Measurements from ENCODE around the gene PPP1R12B. TPM values are rescaled to one million over a fixed set of nuclear protein-coding genes. Genes with fewer than 3 reads are reported as not detected.
A peak's percentile ranks its signal among the peaks of the same experiment; 100 is the strongest.

Gene PPP1R12B
- total RNA-seq, 1 donor = 20.6 TPM

DNA sequence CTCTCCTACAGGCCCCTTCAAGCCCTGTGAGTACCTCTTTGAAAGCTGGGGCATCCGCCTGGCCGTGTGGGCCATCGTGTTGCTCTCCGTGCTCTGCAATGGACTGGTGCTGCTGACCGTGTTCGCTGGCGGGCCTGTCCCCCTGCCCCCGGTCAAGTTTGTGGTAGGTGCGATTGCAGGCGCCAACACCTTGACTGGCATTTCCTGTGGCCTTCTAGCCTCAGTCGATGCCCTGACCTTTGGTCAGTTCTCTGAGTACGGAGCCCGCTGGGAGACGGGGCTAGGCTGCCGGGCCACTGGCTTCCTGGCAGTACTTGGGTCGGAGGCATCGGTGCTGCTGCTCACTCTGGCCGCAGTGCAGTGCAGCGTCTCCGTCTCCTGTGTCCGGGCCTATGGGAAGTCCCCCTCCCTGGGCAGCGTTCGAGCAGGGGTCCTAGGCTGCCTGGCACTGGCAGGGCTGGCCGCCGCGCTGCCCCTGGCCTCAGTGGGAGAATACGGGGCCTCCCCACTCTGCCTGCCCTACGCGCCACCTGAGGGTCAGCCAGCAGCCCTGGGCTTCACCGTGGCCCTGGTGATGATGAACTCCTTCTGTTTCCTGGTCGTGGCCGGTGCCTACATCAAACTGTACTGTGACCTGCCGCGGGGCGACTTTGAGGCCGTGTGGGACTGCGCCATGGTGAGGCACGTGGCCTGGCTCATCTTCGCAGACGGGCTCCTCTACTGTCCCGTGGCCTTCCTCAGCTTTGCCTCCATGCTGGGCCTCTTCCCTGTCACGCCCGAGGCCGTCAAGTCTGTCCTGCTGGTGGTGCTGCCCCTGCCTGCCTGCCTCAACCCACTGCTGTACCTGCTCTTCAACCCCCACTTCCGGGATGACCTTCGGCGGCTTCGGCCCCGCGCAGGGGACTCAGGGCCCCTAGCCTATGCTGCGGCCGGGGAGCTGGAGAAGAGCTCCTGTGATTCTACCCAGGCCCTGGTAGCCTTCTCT lies 30.3 kb upstream of the PPP1R12B start:
- Histone ChIP-seq H3K4me3 (ENCODE audit: insufficient read depth, low read length) (no peak overlapping the region), H3K27ac (ENCODE audit: low read depth, low read length) (no peak overlapping the region), H3K79me2 (ENCODE audit: insufficient read depth, low read length) (no peaks in the 10 kb centered on the region), H2AFZ (ENCODE audit: low read length) (no peak overlapping the region), H3K4me2 (ENCODE audit: insufficient read depth, low read length) (no peak overlapping the region), H3K27me3 (ENCODE audit: insufficient read depth, low read length) (peaks cover 33% of the 10 kb centered on the region), H3K9me3 (ENCODE audit: low read depth, low read length) (no peaks in the 10 kb centered on the region), H4K20me1 (ENCODE audit: insufficient read depth, low read length) (no peaks in the 10 kb centered on the region), H3K36me3 (ENCODE audit: insufficient read depth, low read length) (no peaks in the 10 kb centered on the region), H3K4me1 (ENCODE audit: insufficient read depth, low read length) (no peaks in the 10 kb centered on the region)
- TF ChIP-seq, protein P1, sequence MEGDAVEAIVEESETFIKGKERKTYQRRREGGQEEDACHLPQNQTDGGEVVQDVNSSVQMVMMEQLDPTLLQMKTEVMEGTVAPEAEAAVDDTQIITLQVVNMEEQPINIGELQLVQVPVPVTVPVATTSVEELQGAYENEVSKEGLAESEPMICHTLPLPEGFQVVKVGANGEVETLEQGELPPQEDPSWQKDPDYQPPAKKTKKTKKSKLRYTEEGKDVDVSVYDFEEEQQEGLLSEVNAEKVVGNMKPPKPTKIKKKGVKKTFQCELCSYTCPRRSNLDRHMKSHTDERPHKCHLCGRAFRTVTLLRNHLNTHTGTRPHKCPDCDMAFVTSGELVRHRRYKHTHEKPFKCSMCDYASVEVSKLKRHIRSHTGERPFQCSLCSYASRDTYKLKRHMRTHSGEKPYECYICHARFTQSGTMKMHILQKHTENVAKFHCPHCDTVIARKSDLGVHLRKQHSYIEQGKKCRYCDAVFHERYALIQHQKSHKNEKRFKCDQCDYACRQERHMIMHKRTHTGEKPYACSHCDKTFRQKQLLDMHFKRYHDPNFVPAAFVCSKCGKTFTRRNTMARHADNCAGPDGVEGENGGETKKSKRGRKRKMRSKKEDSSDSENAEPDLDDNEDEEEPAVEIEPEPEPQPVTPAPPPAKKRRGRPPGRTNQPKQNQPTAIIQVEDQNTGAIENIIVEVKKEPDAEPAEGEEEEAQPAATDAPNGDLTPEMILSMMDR (IDR thresholded peaks at IDR 0.05; ENCODE audit: extremely low read depth, low read depth, low read length) = no peak
- peak; percentile 25 for DNase-seq (ENCODE audit: insufficient read length, low spot score, missing footprints)

DNA sequence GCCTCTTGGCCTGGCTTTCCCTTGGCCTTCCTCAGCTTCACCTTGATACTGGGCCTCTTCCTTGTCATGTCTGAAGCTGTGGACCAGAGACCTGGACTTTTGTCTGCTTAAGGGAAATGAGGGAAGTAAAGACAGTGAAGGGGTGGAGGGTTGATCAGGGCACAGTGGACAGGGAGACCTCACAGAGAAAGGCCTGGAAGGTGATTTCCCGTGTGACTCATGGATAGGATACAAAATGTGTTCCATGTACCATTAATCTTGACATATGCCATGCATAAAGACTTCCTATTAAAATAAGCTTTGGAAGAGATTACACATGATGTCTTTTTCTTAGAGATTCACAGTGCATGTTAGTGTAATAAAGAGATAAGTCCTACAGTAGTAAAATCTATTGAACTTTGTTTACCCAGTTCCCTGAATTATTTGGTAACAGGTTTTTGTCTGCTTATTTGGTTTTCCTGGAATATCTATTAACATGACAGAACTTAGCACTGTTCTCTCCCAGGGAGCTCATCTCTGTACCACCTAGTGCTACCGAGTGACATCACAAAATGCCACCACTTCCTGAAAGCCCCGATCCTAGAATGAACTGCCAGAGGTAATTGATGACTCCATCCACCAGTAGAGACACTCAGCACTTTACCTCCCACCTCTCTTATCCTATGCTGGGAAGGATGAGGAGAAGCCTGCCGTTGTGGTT lies 29.0 kb upstream of the PPP1R12B start:
- Histone ChIP-seq H2AFZ (ENCODE audit: low read length) (no peak overlapping the region), H3K4me3 (ENCODE audit: insufficient read depth, low read length) (no peak overlapping the region), H3K4me2 (ENCODE audit: insufficient read depth, low read length) (no peak overlapping the region), H3K79me2 (ENCODE audit: insufficient read depth, low read length) (no peaks in the 10 kb centered on the region), H3K27ac (ENCODE audit: low read depth, low read length) (no peak overlapping the region), H3K9me3 (ENCODE audit: low read depth, low read length) (no peaks in the 10 kb centered on the region), H3K27me3 (ENCODE audit: insufficient read depth, low read length) (peaks cover 26% of the 10 kb centered on the region), H3K36me3 (ENCODE audit: insufficient read depth, low read length) (no peaks in the 10 kb centered on the region), H3K4me1 (ENCODE audit: insufficient read depth, low read length) (no peaks in the 10 kb centered on the region), H4K20me1 (ENCODE audit: insufficient read depth, low read length) (no peaks in the 10 kb centered on the region)
- peak; percentile 35 for DNase-seq (ENCODE audit: insufficient read length, low spot score, missing footprints)
- TF ChIP-seq, protein P1 (IDR thresholded peaks at IDR 0.05; ENCODE audit: extremely low read depth, low read depth, low read length) = no peak

DNA sequence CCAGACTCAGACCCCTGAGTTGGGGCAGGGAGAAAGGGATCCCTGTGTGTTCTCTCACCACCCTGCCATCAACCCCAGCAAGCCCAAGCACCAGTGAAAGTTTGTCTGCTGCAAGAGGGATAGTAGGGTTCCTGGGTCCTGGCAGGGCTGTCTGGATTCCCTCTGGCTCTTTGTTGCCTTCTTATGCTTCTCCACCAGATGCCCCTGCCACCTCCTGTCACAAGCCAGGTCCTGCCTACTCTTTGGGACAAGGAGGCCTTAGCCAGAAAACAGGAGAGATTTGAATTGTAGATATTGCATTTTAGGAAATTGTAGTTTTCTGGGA lies 28.5 kb upstream of the PPP1R12B start:
- Histone ChIP-seq H3K4me3 (ENCODE audit: insufficient read depth, low read length) (no peak overlapping the region), H3K79me2 (ENCODE audit: insufficient read depth, low read length) (no peaks in the 10 kb centered on the region)
- DNase-seq (ENCODE audit: insufficient read length, low spot score, missing footprints) = peak; percentile 58

More for the DNA sequence above, 28.5 kb upstream of the PPP1R12B start:
- H3K27ac ChIP-seq (ENCODE audit: low read depth, low read length) = no peak overlapping the region
- H3K4me1 ChIP-seq (ENCODE audit: insufficient read depth, low read length) = no peaks in the 10 kb centered on the region
- H3K27me3 ChIP-seq (ENCODE audit: insufficient read depth, low read length) = peaks cover 26% of the 10 kb centered on the region
- TF ChIP-seq, protein P1 (IDR thresholded peaks at IDR 0.05; ENCODE audit: extremely low read depth, low read depth, low read length) = no peak
- no peak overlapping the region for H3K4me2 ChIP-seq (ENCODE audit: insufficient read depth, low read length)
- no peaks in the 10 kb centered on the region for H4K20me1 ChIP-seq (ENCODE audit: insufficient read depth, low read length)
- no peak overlapping the region for H2AFZ ChIP-seq (ENCODE audit: low read length)
- no peaks in the 10 kb centered on the region for H3K36me3 ChIP-seq (ENCODE audit: insufficient read depth, low read length)
- H3K9me3 ChIP-seq (ENCODE audit: low read depth, low read length) = no peaks in the 10 kb centered on the region

Data from osteoblast (primary cell).